ENCODE data around the gene DGKQ.

DNA sequence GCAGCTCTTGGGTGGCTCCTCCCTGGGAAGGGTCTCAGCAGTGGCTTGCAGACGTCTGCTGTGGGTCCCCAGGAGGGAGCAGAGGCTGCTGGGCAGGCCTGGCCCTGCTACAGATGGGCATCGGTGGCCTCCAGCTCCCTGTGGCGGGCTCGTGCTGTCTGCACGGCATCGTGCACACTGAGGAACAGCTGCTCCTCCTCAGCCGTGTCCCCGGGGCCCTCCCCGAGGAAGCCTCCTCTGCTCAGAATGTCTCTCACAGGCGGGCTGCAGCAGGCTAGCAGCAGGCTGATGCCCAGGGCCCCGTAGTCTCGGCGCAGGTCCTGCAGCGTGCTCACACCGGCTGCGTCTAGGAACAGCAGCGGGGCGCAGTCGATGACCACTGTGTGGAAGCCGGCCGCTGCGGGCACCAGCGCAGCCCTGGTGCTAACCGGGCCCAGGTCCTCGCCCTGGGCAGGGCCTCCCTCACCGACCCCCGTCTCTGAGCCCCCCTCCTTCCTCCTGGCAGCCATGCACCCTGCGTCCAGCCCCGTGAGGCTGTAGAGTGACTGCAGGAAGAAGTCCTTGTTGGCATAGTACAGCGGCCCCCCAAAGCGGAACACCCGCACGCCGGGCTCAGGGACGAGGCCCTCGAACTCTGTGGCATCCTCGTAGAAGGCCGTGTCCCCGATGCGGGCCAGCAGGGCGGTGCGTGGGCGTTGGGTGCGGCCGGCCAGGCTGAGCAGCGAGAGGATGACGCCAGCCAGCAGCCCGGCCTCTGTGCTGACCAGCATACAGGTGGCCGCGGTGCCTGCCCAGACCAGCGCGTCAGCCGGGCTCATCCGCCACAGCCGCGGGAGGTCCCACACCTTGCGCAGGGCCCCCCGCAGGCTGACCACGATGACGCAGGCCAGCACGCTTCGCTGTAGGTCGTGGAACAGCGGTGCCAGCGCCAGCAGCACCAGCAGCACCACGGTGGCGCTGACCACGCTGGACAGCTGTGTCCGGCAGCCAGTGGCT lies 15.7 kb upstream of the DGKQ start:
- TF ChIP-seq, protein P1, sequence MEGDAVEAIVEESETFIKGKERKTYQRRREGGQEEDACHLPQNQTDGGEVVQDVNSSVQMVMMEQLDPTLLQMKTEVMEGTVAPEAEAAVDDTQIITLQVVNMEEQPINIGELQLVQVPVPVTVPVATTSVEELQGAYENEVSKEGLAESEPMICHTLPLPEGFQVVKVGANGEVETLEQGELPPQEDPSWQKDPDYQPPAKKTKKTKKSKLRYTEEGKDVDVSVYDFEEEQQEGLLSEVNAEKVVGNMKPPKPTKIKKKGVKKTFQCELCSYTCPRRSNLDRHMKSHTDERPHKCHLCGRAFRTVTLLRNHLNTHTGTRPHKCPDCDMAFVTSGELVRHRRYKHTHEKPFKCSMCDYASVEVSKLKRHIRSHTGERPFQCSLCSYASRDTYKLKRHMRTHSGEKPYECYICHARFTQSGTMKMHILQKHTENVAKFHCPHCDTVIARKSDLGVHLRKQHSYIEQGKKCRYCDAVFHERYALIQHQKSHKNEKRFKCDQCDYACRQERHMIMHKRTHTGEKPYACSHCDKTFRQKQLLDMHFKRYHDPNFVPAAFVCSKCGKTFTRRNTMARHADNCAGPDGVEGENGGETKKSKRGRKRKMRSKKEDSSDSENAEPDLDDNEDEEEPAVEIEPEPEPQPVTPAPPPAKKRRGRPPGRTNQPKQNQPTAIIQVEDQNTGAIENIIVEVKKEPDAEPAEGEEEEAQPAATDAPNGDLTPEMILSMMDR (IDR thresholded peaks at IDR 0.05) = no peak
- TF ChIP-seq RCOR1 (IDR thresholded peaks at IDR 0.05; ENCODE audit: low read length) = no peak
- TF ChIP-seq, protein P2, sequence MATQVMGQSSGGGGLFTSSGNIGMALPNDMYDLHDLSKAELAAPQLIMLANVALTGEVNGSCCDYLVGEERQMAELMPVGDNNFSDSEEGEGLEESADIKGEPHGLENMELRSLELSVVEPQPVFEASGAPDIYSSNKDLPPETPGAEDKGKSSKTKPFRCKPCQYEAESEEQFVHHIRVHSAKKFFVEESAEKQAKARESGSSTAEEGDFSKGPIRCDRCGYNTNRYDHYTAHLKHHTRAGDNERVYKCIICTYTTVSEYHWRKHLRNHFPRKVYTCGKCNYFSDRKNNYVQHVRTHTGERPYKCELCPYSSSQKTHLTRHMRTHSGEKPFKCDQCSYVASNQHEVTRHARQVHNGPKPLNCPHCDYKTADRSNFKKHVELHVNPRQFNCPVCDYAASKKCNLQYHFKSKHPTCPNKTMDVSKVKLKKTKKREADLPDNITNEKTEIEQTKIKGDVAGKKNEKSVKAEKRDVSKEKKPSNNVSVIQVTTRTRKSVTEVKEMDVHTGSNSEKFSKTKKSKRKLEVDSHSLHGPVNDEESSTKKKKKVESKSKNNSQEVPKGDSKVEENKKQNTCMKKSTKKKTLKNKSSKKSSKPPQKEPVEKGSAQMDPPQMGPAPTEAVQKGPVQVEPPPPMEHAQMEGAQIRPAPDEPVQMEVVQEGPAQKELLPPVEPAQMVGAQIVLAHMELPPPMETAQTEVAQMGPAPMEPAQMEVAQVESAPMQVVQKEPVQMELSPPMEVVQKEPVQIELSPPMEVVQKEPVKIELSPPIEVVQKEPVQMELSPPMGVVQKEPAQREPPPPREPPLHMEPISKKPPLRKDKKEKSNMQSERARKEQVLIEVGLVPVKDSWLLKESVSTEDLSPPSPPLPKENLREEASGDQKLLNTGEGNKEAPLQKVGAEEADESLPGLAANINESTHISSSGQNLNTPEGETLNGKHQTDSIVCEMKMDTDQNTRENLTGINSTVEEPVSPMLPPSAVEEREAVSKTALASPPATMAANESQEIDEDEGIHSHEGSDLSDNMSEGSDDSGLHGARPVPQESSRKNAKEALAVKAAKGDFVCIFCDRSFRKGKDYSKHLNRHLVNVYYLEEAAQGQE (IDR thresholded peaks at IDR 0.05; ENCODE audit: low read depth, low read length) = no peak
- TF ChIP-seq FOXJ3 (CRISPR knock-in tag; IDR thresholded peaks at IDR 0.05) = no peak
- no peak for TF ChIP-seq EZH2phosphoT487 (IDR thresholded peaks at IDR 0.05; ENCODE audit: borderline replicate concordance, low read depth)
- no peak for TF ChIP-seq GABPA (IDR thresholded peaks at IDR 0.05; ENCODE audit: low read depth)
